Activated CD4-positive, alpha-beta T cell treated with anti-CD3 and anti-CD28 coated beads for 36 hours (primary cell): ENCODE data around the gene GLYATL3. TPM values are rescaled to one million over a fixed set of nuclear protein-coding genes. Genes with fewer than 3 reads are reported as not detected.

ENCODE experiments used
- ATAC-seq: fragments of 200-7000 bp; cut with Tn5 transposase; one replicate; pipeline ENCODE4 v1.10.0; 2021; ENCODE audit warnings: mild to moderate bottlenecking, moderate library complexity
- CTCF ChIA-PET: fragments of 350-600 bp; sonication (Branson Sonifier 250); formaldehyde crosslinking; loops from one replicate; lab custom pipeline; 2021; ENCODE audit warnings: antibody characterized with exemption; lab: Charles Lee
- POLR2A ChIA-PET: fragments of 350-600 bp; sonication (Branson Sonifier 250); formaldehyde crosslinking; loops from one replicate; lab custom pipeline; 2021; ENCODE audit warnings: antibody characterized with exemption, inconsistent platforms; lab: Charles Lee
- DNase-seq: peaks from one replicate; pipeline ENCODE4 v3.0.0-alpha.2; 2020
- H3K27ac Mint-ChIP-seq: one replicate; pipeline ENCODE4 v1.8.0; 2021; ENCODE audit warnings: mixed read lengths
- H3K27me3 Mint-ChIP-seq: one replicate; pipeline ENCODE4 v1.8.0; 2021; ENCODE audit warnings: mixed read lengths
- H3K36me3 Mint-ChIP-seq: one replicate; pipeline ENCODE4 v1.8.0; 2021; ENCODE audit warnings: low read depth, mixed read lengths
- H3K4me1 Mint-ChIP-seq: one replicate; pipeline ENCODE4 v1.8.0; 2021; ENCODE audit warnings: mixed read lengths
- H3K4me3 Mint-ChIP-seq: one replicate; pipeline ENCODE4 v1.8.0; 2021; ENCODE audit warnings: mild to moderate bottlenecking, moderate library complexity, mixed read lengths
- H3K9me3 Mint-ChIP-seq: one replicate; pipeline ENCODE4 v1.8.0; 2021; ENCODE audit warnings: low read depth, mixed read lengths
- intact Hi-C, 2 experiments: fragments of 100-400 bp; cut with DNase I in 1 of 2; cut with micrococcal nuclease in 1 of 2; formaldehyde crosslinking; loops; one replicate each; pipeline versions ENCODE4 v1.14.2 to v1.15.1; 2022 to 2024; cut with DNase I, micrococcal nuclease
- total RNA-seq, 2 experiments: library from RNA; stranded (reverse); gene quantifications; one replicate each; pipeline ENCODE4 v1.2.3, GENCODE V29; 2021

The GLYATL3 gene
- total RNA-seq, 2 experiments from 2014 or later = not detected

GRCh38 chr6:49531774-49532569, 32.2 kb downstream of the GLYATL3 start:
- POLR2A ChIA-PET = no interaction called here

GRCh38 chr6:49535795-49536194, 36.1 kb downstream of the GLYATL3 start:
- peaks cover 2% of the 10 kb centered on the region for H3K4me1 Mint-ChIP-seq
- H3K36me3 Mint-ChIP-seq = no peaks in the 10 kb centered on the region
- no peaks in the 10 kb centered on the region for H3K9me3 Mint-ChIP-seq
- H3K4me3 Mint-ChIP-seq = no peak overlapping the region
- no peak for ATAC-seq
- intact Hi-C loops = no loop called here
- ChIA-PET POLR2A (no interaction called here), CTCF (interaction anchor here (1.4 to 1.7 kb wide), 2 partner anchors 13 to 71 kb away, joined by 3 to 9 read pairs; no protein-coding TSS in a partner anchor)
- H3K27me3 Mint-ChIP-seq = peaks cover 5% of the 10 kb centered on the region
- no peak overlapping the region for H3K27ac Mint-ChIP-seq
- DNase-seq = no peak

More at GRCh38 chr6:49531774-49532569, 32.2 kb downstream of the GLYATL3 start:
- H3K27me3 Mint-ChIP-seq = peaks cover 10% of the 10 kb centered on the region
- H3K4me3 Mint-ChIP-seq = no peak overlapping the region
- DNase-seq (no peak), ATAC-seq (peak; percentile 72)
- H3K36me3 Mint-ChIP-seq = no peaks in the 10 kb centered on the region
- peaks cover 2% of the 10 kb centered on the region for H3K4me1 Mint-ChIP-seq
- intact Hi-C loops = loop anchor here (1.0 kb wide), 2 partner anchors 75 to 317 kb away; no protein-coding TSS in a partner anchor
- CTCF ChIA-PET = interaction anchor here (0.6 to 3.7 kb wide), 31 partner anchors 8 to 326 kb away, joined by 3 to 29 read pairs (median 4); no protein-coding TSS in a partner anchor
- no peak overlapping the region for H3K27ac Mint-ChIP-seq
- no peaks in the 10 kb centered on the region for H3K9me3 Mint-ChIP-seq

GRCh38 chr6:49539102-49539501, 39.4 kb downstream of the GLYATL3 start:
- intact Hi-C loops = no loop called here
- H3K27me3 Mint-ChIP-seq = peaks cover 4% of the 10 kb centered on the region
- ChIA-PET POLR2A (no interaction called here), CTCF (interaction anchor here (0.6 to 1.1 kb wide), 2 partner anchors 11 to 67 kb away, joined by 3 read pairs; partner anchors contain the start of gene C6orf141)
- no peaks in the 10 kb centered on the region for H3K9me3 Mint-ChIP-seq
- H3K4me1 Mint-ChIP-seq = no peaks in the 10 kb centered on the region
- ATAC-seq (no peak), DNase-seq (no peak)
- no peaks in the 10 kb centered on the region for H3K36me3 Mint-ChIP-seq
- no peak overlapping the region for H3K4me3 Mint-ChIP-seq
- H3K27ac Mint-ChIP-seq = no peak overlapping the region

GRCh38 chr6:49540614-49541013, 40.9 kb downstream of the GLYATL3 start:
- DNase-seq = no peak
- peaks cover 4% of the 10 kb centered on the region for H3K27me3 Mint-ChIP-seq
- intact Hi-C loops = no loop called here
- ChIA-PET POLR2A (no interaction called here), CTCF (interaction anchor here (0.8 to 1.6 kb wide), 2 partner anchors 9 kb away, joined by 3 to 12 read pairs; partner anchors contain the start of gene C6orf141)
- no peak overlapping the region for H3K4me3 Mint-ChIP-seq
- H3K27ac Mint-ChIP-seq = no peak overlapping the region
- no peak for ATAC-seq
- no peaks in the 10 kb centered on the region for H3K9me3 Mint-ChIP-seq
- H3K4me1 Mint-ChIP-seq = no peaks in the 10 kb centered on the region
- H3K36me3 Mint-ChIP-seq = no peaks in the 10 kb centered on the region

- no peaks in the 10 kb centered on the region for H3K4me1 Mint-ChIP-seq
- no peak overlapping the region for H3K27ac Mint-ChIP-seq
- DNase-seq = no peak
- no peaks in the 10 kb centered on the region for H3K9me3 Mint-ChIP-seq
- POLR2A ChIA-PET = no interaction called here
- intact Hi-C loops = no loop called here
- ATAC-seq = no peak
- peaks cover 4% of the 10 kb centered on the region for H3K27me3 Mint-ChIP-seq
- H3K36me3 Mint-ChIP-seq = no peaks in the 10 kb centered on the region
- CTCF ChIA-PET = interaction anchor here (0.8 to 1.6 kb wide), 3 partner anchors 9 kb away, joined by 3 to 12 read pairs (median 9); partner anchors contain the start of gene C6orf141
- H3K4me3 Mint-ChIP-seq = no peak overlapping the region
These were observed 41.5 kb downstream of the GLYATL3 start for GRCh38 chr6:49541210-49541724.

- no peaks in the 10 kb centered on the region for H3K4me1 Mint-ChIP-seq
- no peak overlapping the region for H3K4me3 Mint-ChIP-seq
- peaks cover 4% of the 10 kb centered on the region for H3K27me3 Mint-ChIP-seq
- no peak overlapping the region for H3K27ac Mint-ChIP-seq
- H3K36me3 Mint-ChIP-seq = no peaks in the 10 kb centered on the region
- ChIA-PET CTCF (interaction anchor here (1.2 to 2.9 kb wide), 2 partner anchors 10 to 65 kb away, joined by 9 read pairs; no protein-coding TSS in a partner anchor), POLR2A (no interaction called here)
- intact Hi-C loops = no loop called here
- ATAC-seq = no peak
- no peaks in the 10 kb centered on the region for H3K9me3 Mint-ChIP-seq
- DNase-seq = no peak
These were observed 42.2 kb downstream of the GLYATL3 start for GRCh38 chr6:49541936-49542335.

GRCh38 chr6:49543087-49543858, 43.5 kb downstream of the GLYATL3 start:
- Mint-ChIP-seq H3K27ac (no peak overlapping the region), H3K27me3 (peaks cover 7% of the 10 kb centered on the region), H3K9me3 (no peaks in the 10 kb centered on the region), H3K36me3 (no peaks in the 10 kb centered on the region), H3K4me3 (no peak overlapping the region), H3K4me1 (no peaks in the 10 kb centered on the region)
- CTCF ChIA-PET = interaction anchor here (0.7 to 2.9 kb wide), 3 partner anchors 10 to 63 kb away, joined by 9 to 11 read pairs (median 9); no protein-coding TSS in a partner anchor
- POLR2A ChIA-PET = no interaction called here
- intact Hi-C loops = no loop called here
- no peak for DNase-seq
- ATAC-seq = no peak

- H3K36me3 Mint-ChIP-seq = no peaks in the 10 kb centered on the region
- H3K4me3 Mint-ChIP-seq = no peak overlapping the region
- DNase-seq = no peak
- no peaks in the 10 kb centered on the region for H3K9me3 Mint-ChIP-seq
- ChIA-PET CTCF (interaction anchor here (1.6 kb wide), 1 partner anchor 14 kb away, joined by 4 read pairs; no protein-coding TSS in a partner anchor), POLR2A (no interaction called here)
- H3K27me3 Mint-ChIP-seq = peaks cover 22% of the 10 kb centered on the region
- intact Hi-C loops = no loop called here
- H3K4me1 Mint-ChIP-seq = peaks cover 9% of the 10 kb centered on the region
- no peak overlapping the region for H3K27ac Mint-ChIP-seq
- no peak for ATAC-seq
These were observed 46.6 kb downstream of the GLYATL3 start for GRCh38 chr6:49546331-49546730.

GRCh38 chr6:49548613-49549304, 49.0 kb downstream of the GLYATL3 start:
- ChIA-PET POLR2A (no interaction called here), CTCF (interaction anchor here (1.0 to 1.6 kb wide), 2 partner anchors 14 to 17 kb away, joined by 3 to 8 read pairs; no protein-coding TSS in a partner anchor)
- no peak for DNase-seq
- Mint-ChIP-seq H3K27ac (no peak overlapping the region), H3K4me3 (no peak overlapping the region), H3K27me3 (peaks cover 24% of the 10 kb centered on the region), H3K9me3 (no peaks in the 10 kb centered on the region), H3K36me3 (no peaks in the 10 kb centered on the region), H3K4me1 (peaks cover 19% of the 10 kb centered on the region)
- no peak for ATAC-seq
- intact Hi-C loops = no loop called here

GRCh38 chr6:49549691-49550491, 50.2 kb downstream of the GLYATL3 start:
- peaks cover 25% of the 10 kb centered on the region for H3K27me3 Mint-ChIP-seq

More at GRCh38 chr6:49549691-49550491, 50.2 kb downstream of the GLYATL3 start:
- CTCF ChIA-PET = interaction anchor here (0.9 to 1.6 kb wide), 6 partner anchors 9 to 55 kb away, joined by 3 to 8 read pairs (median 3); no protein-coding TSS in a partner anchor
- DNase-seq = no peak
- peak overlapping the region; percentile 67 for H3K4me3 Mint-ChIP-seq
- H3K9me3 Mint-ChIP-seq = no peaks in the 10 kb centered on the region
- H3K27ac Mint-ChIP-seq = no peak overlapping the region
- POLR2A ChIA-PET = no interaction called here
- no peaks in the 10 kb centered on the region for H3K36me3 Mint-ChIP-seq
- intact Hi-C loops = loop anchor here in 1 of 2 experiments (2.0 kb wide), 1 partner anchor 87 kb away; the partner anchor contains the start of genes CENPQ and MMUT
- no peak for ATAC-seq
- peaks cover 19% of the 10 kb centered on the region for H3K4me1 Mint-ChIP-seq
